GM23338 (cell line): ENCODE data around the gene CSF1R. TPM values are rescaled to one million over a fixed set of nuclear protein-coding genes. Genes with fewer than 3 reads are reported as not detected.

Experiments
- ATAC-seq: fragments of 200-7000 bp; cut with Tn5 transposase; 3 replicates; pipeline ENCODE4 v1.9.1; 2020
- DNase-seq: peaks from one replicate; pipeline ENCODE4 v3.0.0-alpha.2; 2015; ENCODE audit warnings: low spot score
- H2AFZ ChIP-seq: fragments of 200-600 bp; sonication (generic); 2 replicates; pipeline ENCODE4 v1.8.0; 2016; ENCODE audit warnings: antibody characterized with exemption, mild to moderate bottlenecking, moderate library complexity
- H3F3A ChIP-seq: fragments of 200-600 bp; sonication (generic); replicated peaks from 2 replicates; pipeline ENCODE4 v1.8.0; 2017; ENCODE audit warnings: antibody characterized with exemption, mixed run types, low read depth
- H3K27ac ChIP-seq: fragments of 200-600 bp; sonication (generic); 2 replicates; pipeline ENCODE4 v1.6.1; 2016; ENCODE audit warnings: low read depth
- H3K27me3 ChIP-seq: fragments of 200-600 bp; sonication (generic); 2 replicates; pipeline ENCODE4 v1.8.0; 2016; ENCODE audit warnings: mild to moderate bottlenecking, mixed run types, moderate library complexity; ENCODE audit not compliant: insufficient read depth
- H3K36me3 ChIP-seq: fragments of 200-600 bp; sonication (generic); 2 replicates; pipeline ENCODE4 v1.8.0; 2016; ENCODE audit warnings: mild to moderate bottlenecking; ENCODE audit not compliant: insufficient read depth
- H3K4me1 ChIP-seq: fragments of 200-600 bp; sonication (generic); 2 replicates; pipeline ENCODE4 v1.8.0; 2016; ENCODE audit warnings: mild to moderate bottlenecking, moderate library complexity; ENCODE audit not compliant: insufficient read depth
- H3K4me2 ChIP-seq: fragments of 200-600 bp; sonication (generic); 2 replicates; pipeline ENCODE4 v1.7.1; 2017; ENCODE audit warnings: mixed run types
- H3K4me3 ChIP-seq: fragments of 200-600 bp; sonication (generic); 2 replicates; pipeline ENCODE4 v1.6.1; 2016; ENCODE audit warnings: mixed run types
- H3K79me2 ChIP-seq: fragments of 200-600 bp; sonication (generic); replicated peaks from 2 replicates; pipeline ENCODE4 v1.8.0; 2017; ENCODE audit warnings: mild to moderate bottlenecking; ENCODE audit not compliant: insufficient read depth
- H3K9me2 ChIP-seq: fragments of 200-600 bp; sonication (generic); 2 replicates; pipeline ENCODE4 v1.8.0; 2017; ENCODE audit not compliant: insufficient read depth
- H4K20me1 ChIP-seq: fragments of 200-600 bp; sonication (generic); replicated peaks from 2 replicates; pipeline ENCODE4 v1.8.0; 2017; ENCODE audit warnings: mild to moderate bottlenecking; ENCODE audit not compliant: insufficient read depth
- H3K27ac Mint-ChIP-seq: 2 replicates; pipeline ENCODE4 v1.8.0; 2020; ENCODE audit warnings: inconsistent platforms, mild to moderate bottlenecking, moderate library complexity, mixed read lengths
- H3K27me3 Mint-ChIP-seq: 3 replicates; pipeline ENCODE4 v1.8.0; 2022; ENCODE audit warnings: low read depth, mild to moderate bottlenecking, moderate library complexity, mixed read lengths, inconsistent platforms; ENCODE audit not compliant: insufficient read depth, poor library complexity
- H3K36me3 Mint-ChIP-seq: 3 replicates; pipeline ENCODE4 v1.8.0; 2021; ENCODE audit warnings: low read depth, mild to moderate bottlenecking, inconsistent platforms, moderate library complexity, mixed read lengths
- H3K4me1 Mint-ChIP-seq: 3 replicates; pipeline ENCODE4 v1.8.0; 2020; ENCODE audit warnings: mild to moderate bottlenecking, inconsistent platforms, mixed read lengths
- H3K4me3 Mint-ChIP-seq: 3 replicates; pipeline ENCODE4 v1.8.0; 2021; ENCODE audit warnings: moderate library complexity, mild to moderate bottlenecking, inconsistent platforms, mixed read lengths
- H3K9me3 Mint-ChIP-seq: 3 replicates; pipeline ENCODE4 v1.8.0; 2020; ENCODE audit warnings: moderate library complexity, mild to moderate bottlenecking, inconsistent platforms, mixed read lengths
- CREB1 ChIP-seq: fragments of 250-450 bp; sonication (Bioruptor Pico); IDR thresholded peaks from 2 replicates; pipeline ENCODE4 v1.5.0; 2020; ENCODE audit warnings: low read depth, mild to moderate bottlenecking, moderate library complexity
- EZH2phosphoT487 ChIP-seq: fragments of 200-600 bp; sonication (generic); IDR thresholded peaks from one replicate; pipeline ENCODE4 v1.8.1; 2018; ENCODE audit warnings: antibody characterized with exemption; ENCODE audit not compliant: unreplicated experiment
- NANOG ChIP-seq: IDR thresholded peaks from 2 replicates; pipeline ENCODE4 v1.6.1; 2016; ENCODE audit warnings: antibody characterized with exemption, borderline replicate concordance
- STAT1 ChIP-seq: IDR thresholded peaks from one replicate; pipeline ENCODE4 v1.6.1; 2016; ENCODE audit warnings: antibody characterized with exemption; ENCODE audit not compliant: unreplicated experiment
- ZNF331 ChIP-seq: fragments of 250-450 bp; sonication (Bioruptor Pico); IDR thresholded peaks from 2 replicates; pipeline ENCODE4 v1.5.0; 2020; ENCODE audit warnings: low read depth, mild to moderate bottlenecking, moderate library complexity
- polyA plus RNA-seq: library from polyadenylated mRNA; unstranded; fragments of >200 nt; fragmentation: Nextera tagmentation; extraction: Ambion mirVana; gene quantifications from 2 replicates; pipeline ENCODE4 v1.2.1, GENCODE V29; 2016
- total RNA-seq: library from RNA; depleted of rRNA; stranded (reverse); fragments of >200 nt; shearing (Covaris generic); gene quantifications from 2 replicates; pipeline ENCODE4 v1.2.3, GENCODE V29; 2014
- TF ChIP-seq, protein P1 (sequence below): IDR thresholded peaks from one replicate; pipeline ENCODE4 v1.6.1; 2018; ENCODE audit warnings: antibody characterized with exemption; ENCODE audit not compliant: unreplicated experiment
- TF ChIP-seq, protein P2 (sequence below): fragments of 250-450 bp; sonication (Bioruptor Pico); IDR thresholded peaks from 2 replicates; pipeline ENCODE4 v1.5.0; 2020; ENCODE audit warnings: mild to moderate bottlenecking, moderate library complexity
- TF ChIP-seq, protein P3 (sequence below), 2 experiments: fragments of 200-600 bp in 1 of 2; sonication (generic) in 1 of 2; conservative IDR thresholded peaks; 2 replicates each; pipeline versions ENCODE4 v1.5.1 to v1.6.1; 2016 to 2017; ENCODE audit warnings: antibody characterized with exemption in 2 of 2, low read depth in 2 of 2, mild to moderate bottlenecking in 2 of 2, moderate library complexity in 1 of 2
- TF ChIP-seq, protein P4 (sequence below): IDR thresholded peaks from 2 replicates; pipeline ENCODE4 v1.6.1; 2016; ENCODE audit warnings: antibody characterized with exemption

Gene CSF1R
- total and polyA plus RNA-seq, 2 experiments from 2014 or later: 0.21 TPM; not detected in 1

- TF ChIP-seq, protein P1, sequence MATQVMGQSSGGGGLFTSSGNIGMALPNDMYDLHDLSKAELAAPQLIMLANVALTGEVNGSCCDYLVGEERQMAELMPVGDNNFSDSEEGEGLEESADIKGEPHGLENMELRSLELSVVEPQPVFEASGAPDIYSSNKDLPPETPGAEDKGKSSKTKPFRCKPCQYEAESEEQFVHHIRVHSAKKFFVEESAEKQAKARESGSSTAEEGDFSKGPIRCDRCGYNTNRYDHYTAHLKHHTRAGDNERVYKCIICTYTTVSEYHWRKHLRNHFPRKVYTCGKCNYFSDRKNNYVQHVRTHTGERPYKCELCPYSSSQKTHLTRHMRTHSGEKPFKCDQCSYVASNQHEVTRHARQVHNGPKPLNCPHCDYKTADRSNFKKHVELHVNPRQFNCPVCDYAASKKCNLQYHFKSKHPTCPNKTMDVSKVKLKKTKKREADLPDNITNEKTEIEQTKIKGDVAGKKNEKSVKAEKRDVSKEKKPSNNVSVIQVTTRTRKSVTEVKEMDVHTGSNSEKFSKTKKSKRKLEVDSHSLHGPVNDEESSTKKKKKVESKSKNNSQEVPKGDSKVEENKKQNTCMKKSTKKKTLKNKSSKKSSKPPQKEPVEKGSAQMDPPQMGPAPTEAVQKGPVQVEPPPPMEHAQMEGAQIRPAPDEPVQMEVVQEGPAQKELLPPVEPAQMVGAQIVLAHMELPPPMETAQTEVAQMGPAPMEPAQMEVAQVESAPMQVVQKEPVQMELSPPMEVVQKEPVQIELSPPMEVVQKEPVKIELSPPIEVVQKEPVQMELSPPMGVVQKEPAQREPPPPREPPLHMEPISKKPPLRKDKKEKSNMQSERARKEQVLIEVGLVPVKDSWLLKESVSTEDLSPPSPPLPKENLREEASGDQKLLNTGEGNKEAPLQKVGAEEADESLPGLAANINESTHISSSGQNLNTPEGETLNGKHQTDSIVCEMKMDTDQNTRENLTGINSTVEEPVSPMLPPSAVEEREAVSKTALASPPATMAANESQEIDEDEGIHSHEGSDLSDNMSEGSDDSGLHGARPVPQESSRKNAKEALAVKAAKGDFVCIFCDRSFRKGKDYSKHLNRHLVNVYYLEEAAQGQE: no peak
- TF ChIP-seq ZNF331: no peak
These were observed 41.6 kb downstream of the CSF1R start (continued) for GRCh38 chr5:150044712-150045111.

DNA sequence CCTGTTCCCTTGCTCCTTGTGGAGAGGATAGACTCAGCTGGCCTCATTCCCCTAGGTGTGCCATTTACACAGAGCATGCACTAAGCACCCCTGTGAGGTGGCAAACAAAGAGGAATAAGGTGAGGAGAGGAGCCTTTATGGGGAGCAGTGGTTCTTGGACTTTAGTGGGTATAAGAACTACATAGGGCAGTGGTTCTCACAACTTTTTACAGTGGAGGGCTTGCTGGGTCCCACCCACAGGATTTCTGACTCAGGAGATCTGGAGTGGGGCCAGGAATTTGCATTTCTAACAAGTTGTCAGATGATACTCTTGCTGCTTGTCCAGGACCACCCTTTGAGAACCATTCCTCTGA is 42.0 kb downstream of the CSF1R start:
- peaks cover 39% of the 10 kb centered on the region for H3K36me3 ChIP-seq
- Mint-ChIP-seq H3K9me3 (no peaks in the 10 kb centered on the region), H3K27ac (no peak overlapping the region), H3K4me1 (peaks cover 4% of the 10 kb centered on the region), H3K27me3 (peaks cover 2% of the 10 kb centered on the region), H3K36me3 (peaks cover 77% of the 10 kb centered on the region), H3K4me3 (no peak overlapping the region)
- H3K4me3 ChIP-seq: no peak overlapping the region
- H3K27ac ChIP-seq: no peak overlapping the region
- H2AFZ ChIP-seq: no peak overlapping the region
- no peaks in the 10 kb centered on the region for H3K79me2 ChIP-seq
- no peaks in the 10 kb centered on the region for H3K27me3 ChIP-seq
- no peaks in the 10 kb centered on the region for H3K4me1 ChIP-seq
- no peak overlapping the region for H3K4me2 ChIP-seq
- no peaks in the 10 kb centered on the region for H3F3A ChIP-seq
- DNase-seq: no peak
- H3K9me2 ChIP-seq: no peaks in the 10 kb centered on the region
- ATAC-seq: no peak
- H4K20me1 ChIP-seq: peaks cover 11% of the 10 kb centered on the region
- TF ChIP-seq NANOG: no peak
- TF ChIP-seq, protein P2, sequence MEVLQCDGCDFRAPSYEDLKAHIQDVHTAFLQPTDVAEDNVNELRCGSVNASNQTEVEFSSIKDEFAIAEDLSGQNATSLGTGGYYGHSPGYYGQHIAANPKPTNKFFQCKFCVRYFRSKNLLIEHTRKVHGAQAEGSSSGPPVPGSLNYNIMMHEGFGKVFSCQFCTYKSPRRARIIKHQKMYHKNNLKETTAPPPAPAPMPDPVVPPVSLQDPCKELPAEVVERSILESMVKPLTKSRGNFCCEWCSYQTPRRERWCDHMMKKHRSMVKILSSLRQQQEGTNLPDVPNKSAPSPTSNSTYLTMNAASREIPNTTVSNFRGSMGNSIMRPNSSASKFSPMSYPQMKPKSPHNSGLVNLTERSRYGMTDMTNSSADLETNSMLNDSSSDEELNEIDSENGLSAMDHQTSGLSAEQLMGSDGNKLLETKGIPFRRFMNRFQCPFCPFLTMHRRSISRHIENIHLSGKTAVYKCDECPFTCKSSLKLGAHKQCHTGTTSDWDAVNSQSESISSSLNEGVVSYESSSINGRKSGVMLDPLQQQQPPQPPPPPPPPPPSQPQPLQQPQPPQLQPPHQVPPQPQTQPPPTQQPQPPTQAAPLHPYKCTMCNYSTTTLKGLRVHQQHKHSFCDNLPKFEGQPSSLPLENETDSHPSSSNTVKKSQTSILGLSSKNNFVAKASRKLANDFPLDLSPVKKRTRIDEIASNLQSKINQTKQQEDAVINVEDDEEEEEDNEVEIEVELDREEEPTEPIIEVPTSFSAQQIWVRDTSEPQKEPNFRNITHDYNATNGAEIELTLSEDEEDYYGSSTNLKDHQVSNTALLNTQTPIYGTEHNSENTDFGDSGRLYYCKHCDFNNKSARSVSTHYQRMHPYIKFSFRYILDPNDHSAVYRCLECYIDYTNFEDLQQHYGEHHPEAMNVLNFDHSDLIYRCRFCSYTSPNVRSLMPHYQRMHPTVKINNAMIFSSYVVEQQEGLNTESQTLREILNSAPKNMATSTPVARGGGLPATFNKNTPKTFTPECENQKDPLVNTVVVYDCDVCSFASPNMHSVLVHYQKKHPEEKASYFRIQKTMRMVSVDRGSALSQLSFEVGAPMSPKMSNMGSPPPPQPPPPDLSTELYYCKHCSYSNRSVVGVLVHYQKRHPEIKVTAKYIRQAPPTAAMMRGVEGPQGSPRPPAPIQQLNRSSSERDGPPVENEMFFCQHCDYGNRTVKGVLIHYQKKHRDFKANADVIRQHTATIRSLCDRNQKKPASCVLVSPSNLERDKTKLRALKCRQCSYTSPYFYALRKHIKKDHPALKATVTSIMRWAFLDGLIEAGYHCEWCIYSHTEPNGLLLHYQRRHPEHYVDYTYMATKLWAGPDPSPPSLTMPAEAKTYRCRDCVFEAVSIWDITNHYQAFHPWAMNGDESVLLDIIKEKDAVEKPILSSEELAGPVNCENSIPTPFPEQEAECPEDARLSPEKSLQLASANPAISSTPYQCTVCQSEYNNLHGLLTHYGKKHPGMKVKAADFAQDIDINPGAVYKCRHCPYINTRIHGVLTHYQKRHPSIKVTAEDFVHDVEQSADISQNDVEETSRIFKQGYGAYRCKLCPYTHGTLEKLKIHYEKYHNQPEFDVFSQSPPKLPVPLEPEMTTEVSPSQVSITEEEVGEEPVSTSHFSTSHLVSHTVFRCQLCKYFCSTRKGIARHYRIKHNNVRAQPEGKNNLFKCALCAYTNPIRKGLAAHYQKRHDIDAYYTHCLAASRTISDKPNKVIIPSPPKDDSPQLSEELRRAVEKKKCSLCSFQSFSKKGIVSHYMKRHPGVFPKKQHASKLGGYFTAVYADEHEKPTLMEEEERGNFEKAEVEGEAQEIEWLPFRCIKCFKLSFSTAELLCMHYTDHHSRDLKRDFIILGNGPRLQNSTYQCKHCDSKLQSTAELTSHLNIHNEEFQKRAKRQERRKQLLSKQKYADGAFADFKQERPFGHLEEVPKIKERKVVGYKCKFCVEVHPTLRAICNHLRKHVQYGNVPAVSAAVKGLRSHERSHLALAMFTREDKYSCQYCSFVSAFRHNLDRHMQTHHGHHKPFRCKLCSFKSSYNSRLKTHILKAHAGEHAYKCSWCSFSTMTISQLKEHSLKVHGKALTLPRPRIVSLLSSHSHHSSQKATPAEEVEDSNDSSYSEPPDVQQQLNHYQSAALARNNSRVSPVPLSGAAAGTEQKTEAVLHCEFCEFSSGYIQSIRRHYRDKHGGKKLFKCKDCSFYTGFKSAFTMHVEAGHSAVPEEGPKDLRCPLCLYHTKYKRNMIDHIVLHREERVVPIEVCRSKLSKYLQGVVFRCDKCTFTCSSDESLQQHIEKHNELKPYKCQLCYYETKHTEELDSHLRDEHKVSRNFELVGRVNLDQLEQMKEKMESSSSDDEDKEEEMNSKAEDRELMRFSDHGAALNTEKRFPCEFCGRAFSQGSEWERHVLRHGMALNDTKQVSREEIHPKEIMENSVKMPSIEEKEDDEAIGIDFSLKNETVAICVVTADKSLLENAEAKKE (CRISPR knock-in tag): no peak
- TF ChIP-seq, protein P3, sequence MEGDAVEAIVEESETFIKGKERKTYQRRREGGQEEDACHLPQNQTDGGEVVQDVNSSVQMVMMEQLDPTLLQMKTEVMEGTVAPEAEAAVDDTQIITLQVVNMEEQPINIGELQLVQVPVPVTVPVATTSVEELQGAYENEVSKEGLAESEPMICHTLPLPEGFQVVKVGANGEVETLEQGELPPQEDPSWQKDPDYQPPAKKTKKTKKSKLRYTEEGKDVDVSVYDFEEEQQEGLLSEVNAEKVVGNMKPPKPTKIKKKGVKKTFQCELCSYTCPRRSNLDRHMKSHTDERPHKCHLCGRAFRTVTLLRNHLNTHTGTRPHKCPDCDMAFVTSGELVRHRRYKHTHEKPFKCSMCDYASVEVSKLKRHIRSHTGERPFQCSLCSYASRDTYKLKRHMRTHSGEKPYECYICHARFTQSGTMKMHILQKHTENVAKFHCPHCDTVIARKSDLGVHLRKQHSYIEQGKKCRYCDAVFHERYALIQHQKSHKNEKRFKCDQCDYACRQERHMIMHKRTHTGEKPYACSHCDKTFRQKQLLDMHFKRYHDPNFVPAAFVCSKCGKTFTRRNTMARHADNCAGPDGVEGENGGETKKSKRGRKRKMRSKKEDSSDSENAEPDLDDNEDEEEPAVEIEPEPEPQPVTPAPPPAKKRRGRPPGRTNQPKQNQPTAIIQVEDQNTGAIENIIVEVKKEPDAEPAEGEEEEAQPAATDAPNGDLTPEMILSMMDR (conservative IDR thresholded peaks at IDR 0.05; ENCODE audit: low read depth in 2 of 2): no peak
- no peak for TF ChIP-seq ZNF331
- TF ChIP-seq, protein P1: no peak
- no peak for TF ChIP-seq STAT1
- TF ChIP-seq CREB1 (CRISPR knock-in tag): no peak
- TF ChIP-seq EZH2phosphoT487: no peak
- TF ChIP-seq, protein P4, sequence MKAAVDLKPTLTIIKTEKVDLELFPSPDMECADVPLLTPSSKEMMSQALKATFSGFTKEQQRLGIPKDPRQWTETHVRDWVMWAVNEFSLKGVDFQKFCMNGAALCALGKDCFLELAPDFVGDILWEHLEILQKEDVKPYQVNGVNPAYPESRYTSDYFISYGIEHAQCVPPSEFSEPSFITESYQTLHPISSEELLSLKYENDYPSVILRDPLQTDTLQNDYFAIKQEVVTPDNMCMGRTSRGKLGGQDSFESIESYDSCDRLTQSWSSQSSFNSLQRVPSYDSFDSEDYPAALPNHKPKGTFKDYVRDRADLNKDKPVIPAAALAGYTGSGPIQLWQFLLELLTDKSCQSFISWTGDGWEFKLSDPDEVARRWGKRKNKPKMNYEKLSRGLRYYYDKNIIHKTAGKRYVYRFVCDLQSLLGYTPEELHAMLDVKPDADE: no peak
